Mononuclear cell (primary cell): ENCODE measurements around the gene COA8. TPM values are rescaled to one million over a fixed set of nuclear protein-coding genes. Genes with fewer than 3 reads are reported as not detected.
"Not testable (repeated sequence)": the region's sequence is repeated elsewhere in the genome, so short reads cannot be mapped to it uniquely, and the experiment has no call there.

Experiments used
- H3K27me3 ChIP-seq: 2 replicates; pipeline ENCODE4 v1.6.0; 2011; ENCODE audit warnings: low read length, control low read depth; ENCODE audit not compliant: insufficient read depth
- H3K4me1 ChIP-seq: 2 replicates; pipeline ENCODE4 v1.5.1; 2011; ENCODE audit warnings: mild to moderate bottlenecking, low read length, control low read depth; ENCODE audit not compliant: insufficient read depth
- H3K4me3 ChIP-seq: 2 replicates; pipeline ENCODE4 v1.5.1; 2011; ENCODE audit warnings: mild to moderate bottlenecking, low read length, moderate library complexity
- H3K9me3 ChIP-seq: 2 replicates; pipeline ENCODE4 v1.5.1; 2011; ENCODE audit warnings: low read depth, mild to moderate bottlenecking, control low read depth, low read length
- total RNA-seq: library from RNA; depleted of rRNA; stranded (reverse); fragments of >200 nt; gene quantifications from one replicate; pipeline ENCODE4 v1.2.3, GENCODE V29; 2012

COA8 gene
- total RNA-seq, 1 donor: 11.3 TPM

GRCh38 chr14:103594265-103594664 is 31.5 kb downstream of the COA8 start:
- no peaks in the 10 kb centered on the region for H3K4me1 ChIP-seq

GRCh38 chr14:103597623-103598377 is 35.0 kb downstream of the COA8 start:
- Histone ChIP-seq H3K9me3 (no peaks in the 10 kb centered on the region), H3K27me3 (no peaks in the 10 kb centered on the region), H3K4me3 (no peak overlapping the region), H3K4me1 (no peaks in the 10 kb centered on the region)

More at GRCh38 chr14:103594265-103594664, 31.5 kb downstream of the COA8 start:
- Histone ChIP-seq H3K9me3 (no peaks in the 10 kb centered on the region), H3K4me3 (no peak overlapping the region), H3K27me3 (no peaks in the 10 kb centered on the region)

GRCh38 chr14:103600503-103600902 is 37.7 kb downstream of the COA8 start:
- no peaks in the 10 kb centered on the region for H3K9me3 ChIP-seq
- H3K4me3 ChIP-seq: no peak overlapping the region
- no peaks in the 10 kb centered on the region for H3K27me3 ChIP-seq
- H3K4me1 ChIP-seq: no peaks in the 10 kb centered on the region

GRCh38 chr14:103604620-103605019 is 41.9 kb downstream of the COA8 start:
- Histone ChIP-seq H3K9me3 (no peaks in the 10 kb centered on the region), H3K4me1 (peaks cover 18% of the 10 kb centered on the region), H3K27me3 (peaks cover 4% of the 10 kb centered on the region), H3K4me3 (no peak overlapping the region)

- Histone ChIP-seq H3K9me3 (peaks cover 6% of the 10 kb centered on the region), H3K4me1 (peaks cover 18% of the 10 kb centered on the region), H3K27me3 (peaks cover 4% of the 10 kb centered on the region), H3K4me3 (no peak overlapping the region)
Measured at GRCh38 chr14:103606963-103607668, 44.4 kb downstream of the COA8 start.

GRCh38 chr14:103607822-103608221 is 45.1 kb downstream of the COA8 start:
- Histone ChIP-seq H3K27me3 (peaks cover 4% of the 10 kb centered on the region), H3K9me3 (peaks cover 6% of the 10 kb centered on the region), H3K4me1 (peaks cover 18% of the 10 kb centered on the region), H3K4me3 (no peak overlapping the region)

- not testable (repeated sequence) for H3K27me3 ChIP-seq, H3K9me3 ChIP-seq, H3K4me3 ChIP-seq
- H3K4me1 ChIP-seq: peaks cover 18% of the 10 kb centered on the region
Measured at GRCh38 chr14:103609081-103609480, 46.3 kb downstream of the COA8 start.

GRCh38 chr14:103611215-103611614 is 48.5 kb downstream of the COA8 start:
- Histone ChIP-seq H3K27me3 (peaks cover 4% of the 10 kb centered on the region), H3K9me3 (peaks cover 6% of the 10 kb centered on the region), H3K4me1 (peaks cover 18% of the 10 kb centered on the region), H3K4me3 (no peak overlapping the region)

GRCh38 chr14:103613517-103613916 is 50.8 kb downstream of the COA8 start:
- Histone ChIP-seq H3K4me1 (no peaks in the 10 kb centered on the region), H3K4me3 (no peak overlapping the region), H3K9me3 (peaks cover 6% of the 10 kb centered on the region), H3K27me3 (peaks cover 3% of the 10 kb centered on the region)

- Histone ChIP-seq H3K4me3 (no peak overlapping the region), H3K9me3 (no peaks in the 10 kb centered on the region), H3K4me1 (no peaks in the 10 kb centered on the region), H3K27me3 (no peaks in the 10 kb centered on the region)
Measured at GRCh38 chr14:103616635-103617300, 54.0 kb downstream of the COA8 start.

GRCh38 chr14:103619057-103619456 is 56.3 kb downstream of the COA8 start:
- Histone ChIP-seq H3K4me3 (no peak overlapping the region), H3K4me1 (peaks cover 5% of the 10 kb centered on the region), H3K27me3 (no peaks in the 10 kb centered on the region), H3K9me3 (no peaks in the 10 kb centered on the region)

GRCh38 chr14:103621860-103622259 is 59.1 kb downstream of the COA8 start:
- Histone ChIP-seq H3K4me3 (no peak overlapping the region), H3K27me3 (no peaks in the 10 kb centered on the region), H3K9me3 (no peaks in the 10 kb centered on the region), H3K4me1 (peaks cover 27% of the 10 kb centered on the region)

- peaks cover 37% of the 10 kb centered on the region for H3K4me1 ChIP-seq
- H3K9me3 ChIP-seq: no peaks in the 10 kb centered on the region
- no peaks in the 10 kb centered on the region for H3K27me3 ChIP-seq
Measured at GRCh38 chr14:103623308-103623707, 60.5 kb downstream of the COA8 start.

GRCh38 chr14:103623883-103624482 is 61.2 kb downstream of the COA8 start:
- no peaks in the 10 kb centered on the region for H3K27me3 ChIP-seq
- H3K9me3 ChIP-seq: no peaks in the 10 kb centered on the region
- peaks cover 40% of the 10 kb centered on the region for H3K4me1 ChIP-seq
- H3K4me3 ChIP-seq: no peak overlapping the region

More at GRCh38 chr14:103623308-103623707, 60.5 kb downstream of the COA8 start:
- no peak overlapping the region for H3K4me3 ChIP-seq

GRCh38 chr14:103624860-103625259 is 62.1 kb downstream of the COA8 start:
- no peaks in the 10 kb centered on the region for H3K27me3 ChIP-seq
- peaks cover 41% of the 10 kb centered on the region for H3K4me1 ChIP-seq
- H3K4me3 ChIP-seq: no peak overlapping the region
- no peaks in the 10 kb centered on the region for H3K9me3 ChIP-seq
